ENCODE results near the gene EXOG. TPM values are rescaled to one million over a fixed set of nuclear protein-coding genes. Genes with fewer than 3 reads are reported as not detected.

EXOG gene
- total RNA-seq, 2 donors from 2014 or later: 22.0 to 22.8 TPM

DNA sequence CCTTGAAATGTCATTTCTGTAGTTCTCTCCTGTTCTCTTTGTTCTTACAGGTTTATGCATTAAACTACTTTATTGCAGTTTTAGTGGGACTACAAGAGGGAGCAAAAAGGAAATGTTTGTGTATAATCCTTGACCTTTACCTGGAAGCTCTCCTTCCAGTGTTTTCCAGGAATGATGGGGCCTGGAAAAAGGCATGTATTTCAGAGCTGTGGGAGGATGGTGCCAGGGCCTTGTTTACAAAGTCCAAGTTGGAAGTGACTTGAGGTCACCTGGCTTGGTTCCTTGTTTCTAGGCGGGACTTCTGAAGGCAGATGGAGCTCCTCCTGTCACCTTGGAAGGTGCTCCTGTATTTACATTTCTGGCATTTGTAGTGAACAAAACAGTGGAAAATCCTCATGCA is 27.4 kb upstream of the EXOG start:
- Mint-ChIP-seq H3K36me3 (peaks cover 20 to 41% of the 10 kb centered on the region in 2 donors), H3K27ac (no peak overlapping the region), H3K9me3 (peaks cover 23 to 27% of the 10 kb centered on the region in 2 donors)
- ATAC-seq: no peak
- DNase-seq (ENCODE audit: low spot score in 2 of 2): no peak

DNA sequence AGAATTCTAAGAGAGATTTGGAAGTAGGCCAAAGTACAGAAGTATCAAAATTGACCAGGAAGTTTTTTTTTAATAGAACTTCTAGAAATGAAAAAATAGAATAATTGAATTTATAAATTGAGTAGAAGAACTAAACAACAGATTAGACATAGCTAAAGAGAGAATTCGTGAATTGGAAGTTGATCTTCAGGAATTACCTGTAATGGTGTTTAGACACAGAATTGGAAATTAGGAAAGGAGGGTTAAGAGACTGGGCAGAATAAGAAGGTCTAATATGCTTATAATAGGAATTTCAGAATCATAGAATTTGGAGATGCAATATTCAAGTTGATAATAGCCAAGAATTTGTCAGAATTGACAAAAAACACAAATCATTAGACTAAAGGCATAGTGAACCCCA is 26.3 kb upstream of the EXOG start:
- DNase-seq (ENCODE audit: low spot score in 2 of 2) (no peak), ATAC-seq (no peak)
- Mint-ChIP-seq H3K27ac (no peak overlapping the region), H3K9me3 (peaks cover 23% of the 10 kb centered on the region in 2 donors), H3K36me3 (peaks cover 20 to 35% of the 10 kb centered on the region in 2 donors)

DNA sequence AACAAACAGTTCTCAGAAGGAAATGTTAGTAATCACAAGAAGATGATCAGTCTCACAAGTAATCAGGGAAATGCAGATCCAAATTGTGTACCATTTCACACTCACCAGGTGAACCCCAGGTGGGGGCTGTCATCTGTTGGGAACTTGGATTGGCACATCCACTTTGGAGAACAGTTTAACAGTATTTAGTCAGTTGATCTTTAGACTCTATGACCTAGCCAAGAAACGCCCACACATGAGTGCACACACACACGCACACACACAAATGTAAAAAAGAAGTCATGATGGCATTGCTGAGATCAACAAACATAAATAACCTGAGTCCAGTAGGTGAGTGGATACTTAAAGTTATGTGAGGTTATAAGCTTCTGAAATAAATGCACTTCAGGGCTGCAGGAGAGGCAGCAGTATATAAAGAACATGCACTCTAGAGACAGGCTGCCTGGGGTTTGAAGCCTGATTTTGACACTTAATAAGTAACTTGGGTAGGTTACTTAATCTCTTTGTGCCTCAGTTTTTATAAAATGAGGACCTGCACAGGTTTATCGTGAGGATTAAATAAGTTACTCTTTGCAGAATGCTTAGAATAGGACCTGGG is 24.8 kb upstream of the EXOG start:
- peaks cover 11 to 25% of the 10 kb centered on the region in 2 donors for H3K36me3 Mint-ChIP-seq
- H3K9me3 Mint-ChIP-seq: peaks cover 15 to 18% of the 10 kb centered on the region in 2 donors
- no peak overlapping the region for H3K27ac Mint-ChIP-seq
- DNase-seq (ENCODE audit: low spot score in 2 of 2) (no peak), ATAC-seq (no peak)

DNA sequence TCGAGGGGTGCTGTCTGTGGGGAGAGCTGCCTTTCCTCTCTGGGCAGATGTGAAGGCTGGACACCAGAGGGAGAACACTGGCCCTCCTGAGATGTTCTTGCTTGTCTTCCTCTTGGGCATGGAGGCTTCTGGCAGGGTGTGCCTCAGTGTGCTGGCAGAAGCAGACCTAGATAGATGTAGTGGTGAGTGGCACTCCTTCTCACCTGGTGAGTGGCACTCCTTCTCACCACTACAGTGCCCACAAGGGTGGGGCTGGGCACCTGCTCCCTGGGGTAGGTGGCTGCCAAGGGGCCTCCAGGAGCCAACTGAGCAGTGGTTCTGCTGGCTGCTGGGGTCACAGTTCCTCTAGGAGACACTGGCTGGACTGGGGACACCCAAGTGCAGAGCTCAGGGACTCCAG is 23.8 kb upstream of the EXOG start:
- Mint-ChIP-seq H3K27ac (no peak overlapping the region), H3K36me3 (peaks cover 11 to 25% of the 10 kb centered on the region in 2 donors), H3K9me3 (peaks cover 15 to 18% of the 10 kb centered on the region in 2 donors)
- ATAC-seq (no peak), DNase-seq (ENCODE audit: low spot score in 2 of 2) (no peak)

DNA sequence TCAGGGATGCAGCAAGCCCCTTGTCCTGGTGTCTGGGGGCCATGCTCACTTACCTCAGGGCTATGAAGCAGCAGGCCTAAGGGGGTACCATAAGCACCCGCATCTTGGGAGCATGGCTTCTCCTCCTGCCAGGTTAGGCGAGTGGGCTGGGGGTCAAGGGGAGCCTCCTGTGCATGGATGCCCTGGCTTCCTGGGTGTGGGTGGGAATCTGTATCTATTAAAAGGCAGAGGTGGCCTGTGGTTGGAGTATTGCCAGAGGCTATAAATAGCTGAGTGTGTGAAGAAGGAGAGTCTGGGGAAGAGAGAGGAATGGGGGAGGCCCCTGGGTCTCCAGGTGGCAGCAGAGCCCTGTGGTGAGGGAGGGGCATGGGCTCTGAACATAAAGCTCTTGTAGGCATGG is 22.9 kb upstream of the EXOG start:
- peak overlapping the region in 1 of 2 donors; percentile 45 for H3K27ac Mint-ChIP-seq
- peaks cover 15 to 18% of the 10 kb centered on the region in 2 donors for H3K9me3 Mint-ChIP-seq
- ATAC-seq (no peak), DNase-seq (ENCODE audit: low spot score in 2 of 2) (no peak)
- peaks cover 11 to 25% of the 10 kb centered on the region in 2 donors for H3K36me3 Mint-ChIP-seq

DNA sequence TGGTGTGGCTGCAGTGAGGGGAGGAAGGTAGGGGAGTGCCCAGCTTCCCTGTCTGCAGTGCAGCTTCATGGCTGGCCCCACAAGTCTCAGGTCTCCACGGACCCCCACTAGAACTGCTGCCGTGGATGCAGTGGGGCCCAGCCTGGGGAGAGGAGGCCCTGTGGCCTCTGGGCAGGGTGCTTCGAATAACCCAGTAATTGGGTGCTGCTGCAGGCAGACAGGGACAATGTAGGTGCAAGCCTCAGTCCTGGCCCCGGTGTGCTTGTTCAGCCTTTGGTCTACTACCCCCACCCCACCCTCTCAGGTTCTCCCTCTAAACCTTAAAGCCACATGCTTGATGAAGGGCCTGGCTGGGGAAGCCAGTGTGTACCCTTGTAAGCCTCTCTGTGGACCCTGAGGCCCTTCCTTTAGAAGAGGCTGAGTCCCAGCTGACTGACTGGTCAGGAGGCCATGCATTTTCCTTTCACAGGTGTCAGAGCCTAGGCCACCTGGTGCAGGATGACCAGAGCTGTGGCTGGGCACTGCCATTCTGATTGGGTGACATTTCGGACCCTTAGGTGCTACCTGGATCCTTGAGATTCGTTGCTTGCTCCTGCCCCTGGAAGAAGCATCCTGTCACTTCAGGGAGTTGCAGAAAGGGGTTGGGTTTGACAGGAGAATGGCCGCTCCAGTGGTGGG is 21.1 kb upstream of the EXOG start:
- peaks cover 0 to 6% of the 10 kb centered on the region in 2 donors for H3K9me3 Mint-ChIP-seq
- no peak for DNase-seq (ENCODE audit: low spot score in 2 of 2)
- H3K36me3 Mint-ChIP-seq: peaks cover 0 to 6% of the 10 kb centered on the region in 2 donors
- peak overlapping the region in 1 of 2 donors; percentile 56 for H3K27ac Mint-ChIP-seq
- no peak for ATAC-seq

DNA sequence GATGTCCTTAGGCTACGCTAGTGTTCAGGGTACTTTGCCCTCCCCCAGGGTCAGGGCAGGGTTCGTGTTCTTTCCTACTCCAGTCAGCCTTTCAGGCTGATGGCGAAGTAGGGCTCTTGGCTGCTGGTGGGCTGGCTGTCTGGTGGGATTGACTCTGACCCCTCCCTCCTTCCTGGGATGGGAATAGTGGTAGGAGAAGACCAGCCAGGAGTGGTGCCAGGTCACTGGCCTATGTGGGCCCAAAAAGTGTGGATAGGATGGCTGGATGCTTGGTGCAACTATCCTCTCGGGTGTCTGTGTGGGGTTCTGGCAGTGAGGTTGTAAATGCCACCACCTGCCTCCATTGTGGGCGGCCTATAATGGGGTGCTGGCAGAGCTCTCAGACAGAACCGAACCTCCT is 20.4 kb upstream of the EXOG start:
- DNase-seq (ENCODE audit: low spot score in 2 of 2) (no peak), ATAC-seq (no peak)
- Mint-ChIP-seq H3K27ac (no peak overlapping the region), H3K9me3 (no peaks in the 10 kb centered on the region), H3K36me3 (no peaks in the 10 kb centered on the region)

DNA sequence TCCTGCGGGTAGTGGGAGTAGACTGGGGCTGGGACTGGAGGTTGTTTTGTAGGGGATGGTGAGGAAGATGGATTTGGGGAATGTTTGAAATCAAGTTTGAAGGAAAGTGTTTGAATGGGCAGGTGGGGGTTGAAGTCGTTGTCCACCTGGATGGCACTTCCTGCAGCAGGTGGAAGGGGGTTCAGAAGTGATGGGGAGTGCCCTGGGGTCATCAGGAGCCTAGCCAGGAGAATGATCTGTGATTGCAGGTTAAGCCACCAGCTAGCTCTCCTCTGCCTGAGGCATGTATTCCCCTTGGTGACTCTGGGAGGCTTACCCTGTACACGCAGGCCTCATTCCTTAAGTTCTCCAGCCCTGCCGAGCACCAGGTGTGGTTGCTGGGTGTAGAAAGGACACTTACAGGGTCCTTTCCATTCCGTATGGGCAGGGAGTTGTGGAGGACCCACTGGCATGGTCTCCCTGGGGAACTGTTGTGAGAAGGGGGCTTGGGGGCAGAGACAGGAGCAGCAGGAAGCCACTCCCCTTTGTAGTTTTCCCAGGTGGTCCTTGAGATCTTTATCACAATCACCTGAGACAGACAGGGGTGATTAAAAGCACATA is 19.9 kb upstream of the EXOG start:
- no peak for ATAC-seq
- no peak for DNase-seq (ENCODE audit: low spot score in 2 of 2)
- Mint-ChIP-seq H3K36me3 (peaks cover 0 to 3% of the 10 kb centered on the region in 2 donors), H3K9me3 (no peaks in the 10 kb centered on the region), H3K27ac (no peak overlapping the region)

DNA sequence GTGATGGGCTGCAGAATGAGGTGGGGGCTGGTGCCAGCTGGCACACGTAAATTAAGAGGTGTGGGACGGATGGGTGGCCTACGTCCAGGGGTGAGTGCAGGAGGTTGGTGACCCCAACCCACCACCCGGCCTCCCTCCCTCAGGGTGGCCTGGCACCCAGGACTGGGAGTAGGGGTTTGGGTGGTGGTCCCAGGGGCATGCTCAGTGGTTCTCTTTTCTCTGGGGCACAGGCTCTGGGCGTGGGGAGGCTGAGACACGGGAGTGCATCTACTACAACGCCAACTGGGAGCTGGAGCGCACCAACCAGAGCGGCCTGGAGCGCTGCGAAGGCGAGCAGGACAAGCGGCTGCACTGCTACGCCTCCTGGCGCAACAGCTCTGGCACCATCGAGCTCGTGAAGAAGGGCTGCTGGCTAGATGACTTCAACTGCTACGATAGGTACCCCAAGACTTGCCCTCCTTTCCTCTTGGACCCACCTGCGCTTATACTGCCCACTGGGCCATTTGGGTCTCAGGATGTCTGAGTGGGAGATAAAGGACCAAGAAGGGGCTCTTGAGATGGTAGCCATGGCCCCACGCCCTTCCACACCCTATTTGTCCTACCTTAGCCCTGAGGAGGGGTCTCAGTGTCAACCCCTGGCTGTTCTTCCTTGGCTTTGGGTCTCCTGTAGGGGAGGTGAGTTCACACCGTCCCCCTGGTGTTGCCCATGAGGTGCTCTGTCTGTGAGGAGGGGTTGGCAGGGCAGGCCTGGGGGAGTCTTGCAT is 18.9 kb upstream of the EXOG start:
- ATAC-seq (no peak), DNase-seq (ENCODE audit: low spot score in 2 of 2) (no peak)
- Mint-ChIP-seq H3K36me3 (peaks cover 0 to 5% of the 10 kb centered on the region in 2 donors), H3K9me3 (no peaks in the 10 kb centered on the region), H3K27ac (no peak overlapping the region)

DNA sequence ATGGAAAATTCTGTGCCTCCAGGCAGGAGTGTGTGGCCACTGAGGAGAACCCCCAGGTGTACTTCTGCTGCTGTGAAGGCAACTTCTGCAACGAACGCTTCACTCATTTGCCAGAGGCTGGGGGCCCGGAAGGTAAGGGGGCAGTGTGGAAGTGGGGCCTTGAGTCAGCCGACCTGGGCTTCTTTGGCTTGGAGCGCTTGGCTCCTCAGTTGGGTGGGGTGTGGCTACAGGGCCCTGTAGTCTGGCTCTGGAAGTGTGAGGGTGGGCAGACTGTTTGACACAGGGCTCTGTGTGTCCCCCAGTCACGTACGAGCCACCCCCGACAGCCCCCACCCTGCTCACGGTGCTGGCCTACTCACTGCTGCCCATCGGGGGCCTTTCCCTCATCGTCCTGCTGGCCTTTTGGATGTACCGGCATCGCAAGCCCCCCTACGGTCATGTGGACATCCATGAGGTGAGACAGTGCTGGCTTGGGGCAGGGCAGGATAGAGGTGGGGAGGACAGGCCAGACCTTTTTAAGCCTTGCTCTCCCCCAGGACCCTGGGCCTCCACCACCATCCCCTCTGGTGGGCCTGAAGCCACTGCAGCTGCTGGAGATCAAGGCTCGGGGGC is 18.2 kb upstream of the EXOG start:
- peaks cover 0 to 5% of the 10 kb centered on the region in 2 donors for H3K36me3 Mint-ChIP-seq
- no peak overlapping the region for H3K27ac Mint-ChIP-seq
- H3K9me3 Mint-ChIP-seq: no peaks in the 10 kb centered on the region
- ATAC-seq (no peak), DNase-seq (ENCODE audit: low spot score in 2 of 2) (no peak)

DNA sequence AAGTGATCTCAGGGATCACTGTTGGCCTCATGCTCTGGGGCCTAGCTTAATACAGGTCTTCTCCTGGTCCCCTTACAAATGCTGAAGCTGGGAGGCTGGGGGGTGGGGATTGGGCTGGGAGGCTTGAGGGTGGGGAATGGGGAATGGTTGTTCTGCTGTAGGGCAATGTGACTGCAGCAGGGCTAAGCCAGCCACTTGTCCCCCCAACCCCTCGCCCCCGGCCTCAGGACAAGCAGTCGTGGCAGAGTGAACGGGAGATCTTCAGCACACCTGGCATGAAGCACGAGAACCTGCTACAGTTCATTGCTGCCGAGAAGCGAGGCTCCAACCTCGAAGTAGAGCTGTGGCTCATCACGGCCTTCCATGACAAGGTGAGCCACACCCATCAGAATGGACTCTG is 17.2 kb upstream of the EXOG start:
- H3K27ac Mint-ChIP-seq: no peak overlapping the region
- DNase-seq (ENCODE audit: low spot score in 2 of 2): no peak
- ATAC-seq: no peak
- peaks cover 0 to 5% of the 10 kb centered on the region in 2 donors for H3K36me3 Mint-ChIP-seq
- no peaks in the 10 kb centered on the region for H3K9me3 Mint-ChIP-seq

DNA sequence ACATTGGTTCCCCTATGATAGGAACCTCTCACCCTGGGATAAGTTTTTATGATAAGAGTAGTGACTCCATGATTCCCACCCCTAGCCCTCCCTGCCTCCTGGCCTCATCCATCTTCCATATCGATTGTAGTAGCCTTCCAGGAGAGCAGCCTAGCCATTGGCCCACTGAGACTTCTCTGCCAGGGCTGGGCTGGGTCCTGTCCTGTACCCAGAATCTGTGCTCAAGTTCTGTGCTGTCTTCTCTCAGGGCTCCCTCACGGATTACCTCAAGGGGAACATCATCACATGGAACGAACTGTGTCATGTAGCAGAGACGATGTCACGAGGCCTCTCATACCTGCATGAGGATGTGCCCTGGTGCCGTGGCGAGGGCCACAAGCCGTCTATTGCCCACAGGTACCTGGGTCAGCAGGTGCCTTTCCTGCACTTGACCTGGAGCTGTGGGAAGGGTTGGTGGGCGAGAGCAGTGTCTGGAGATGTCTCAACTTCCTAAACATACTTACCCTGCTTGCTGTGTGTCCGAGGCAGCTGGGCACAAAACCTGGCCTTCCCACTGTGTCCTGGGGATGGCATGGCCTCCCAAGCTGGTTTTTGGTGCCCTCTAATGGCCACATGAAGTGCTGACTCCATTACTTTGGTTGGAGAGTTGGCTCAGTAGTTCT is 16.6 kb upstream of the EXOG start:
- peak overlapping the region in 1 of 2 donors; percentile 52 for H3K27ac Mint-ChIP-seq
- H3K36me3 Mint-ChIP-seq: peaks cover 0 to 5% of the 10 kb centered on the region in 2 donors
- H3K9me3 Mint-ChIP-seq: no peaks in the 10 kb centered on the region
- peak in 1 of 2 donors; percentile 40 for DNase-seq (ENCODE audit: low spot score in 2 of 2)
- peak; percentile 67 to 73 for ATAC-seq

DNA sequence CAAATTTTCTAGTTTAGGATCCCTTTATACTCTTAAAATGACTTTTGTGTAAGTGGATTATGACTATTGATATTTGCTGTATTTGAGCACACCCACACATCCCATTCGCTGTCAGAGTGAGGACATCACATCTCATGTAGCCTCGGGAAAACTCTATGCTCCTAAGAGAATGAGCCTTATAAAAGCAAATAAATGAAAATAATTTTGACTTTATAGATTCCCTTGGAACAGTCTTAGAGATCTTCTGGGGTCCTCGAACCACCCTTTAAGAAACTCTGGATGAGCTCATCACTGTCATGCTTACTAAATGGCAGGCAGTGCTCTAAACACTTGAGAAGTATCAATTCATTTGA is 16.1 kb upstream of the EXOG start:
- DNase-seq (ENCODE audit: low spot score in 2 of 2): no peak
- peaks cover 0 to 5% of the 10 kb centered on the region in 2 donors for H3K36me3 Mint-ChIP-seq
- no peak overlapping the region for H3K27ac Mint-ChIP-seq
- H3K9me3 Mint-ChIP-seq: no peaks in the 10 kb centered on the region
- no peak for ATAC-seq

DNA sequence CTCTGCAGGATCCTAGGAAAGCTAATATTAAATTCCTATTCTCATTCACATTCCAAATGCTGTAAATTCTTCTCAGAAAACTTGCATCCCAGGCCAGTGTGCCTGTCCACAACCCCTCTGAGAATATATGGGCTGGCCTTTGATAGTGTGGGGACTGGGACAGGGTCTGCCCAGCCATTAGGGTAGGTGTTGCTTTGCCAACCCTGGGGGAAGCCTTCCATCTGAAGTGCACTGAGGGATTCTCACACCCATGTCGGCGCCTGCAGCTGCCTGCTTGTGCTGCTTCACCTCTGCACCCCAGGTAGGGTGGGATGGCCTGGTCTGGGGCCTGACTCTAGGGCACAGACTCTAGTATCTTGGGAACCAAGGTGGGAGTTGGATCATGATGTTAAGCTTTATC is 15.2 kb upstream of the EXOG start:
- ATAC-seq (no peak), DNase-seq (ENCODE audit: low spot score in 2 of 2) (no peak)
- peaks cover 0 to 5% of the 10 kb centered on the region in 2 donors for H3K36me3 Mint-ChIP-seq
- no peak overlapping the region for H3K27ac Mint-ChIP-seq
- no peaks in the 10 kb centered on the region for H3K9me3 Mint-ChIP-seq

DNA sequence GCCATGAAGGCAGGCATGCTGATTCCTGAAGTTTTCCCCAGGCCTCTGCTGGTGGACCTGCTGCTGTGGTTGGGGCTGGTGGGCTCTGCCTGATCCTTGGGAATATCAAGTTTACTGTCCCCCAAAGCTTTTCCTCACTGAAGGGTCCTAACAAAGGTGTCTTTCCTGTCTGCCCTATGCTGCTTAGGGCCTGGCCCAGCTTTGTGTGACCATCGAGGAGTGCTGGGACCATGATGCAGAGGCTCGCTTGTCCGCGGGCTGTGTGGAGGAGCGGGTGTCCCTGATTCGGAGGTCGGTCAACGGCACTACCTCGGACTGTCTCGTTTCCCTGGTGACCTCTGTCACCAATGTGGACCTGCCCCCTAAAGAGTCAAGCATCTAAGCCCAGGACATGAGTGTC is 13.2 kb upstream of the EXOG start:
- Mint-ChIP-seq H3K27ac (no peak overlapping the region), H3K36me3 (peaks cover 0 to 5% of the 10 kb centered on the region in 2 donors), H3K9me3 (no peaks in the 10 kb centered on the region)
- no peak for ATAC-seq
- no peak for DNase-seq (ENCODE audit: low spot score in 2 of 2)

DNA sequence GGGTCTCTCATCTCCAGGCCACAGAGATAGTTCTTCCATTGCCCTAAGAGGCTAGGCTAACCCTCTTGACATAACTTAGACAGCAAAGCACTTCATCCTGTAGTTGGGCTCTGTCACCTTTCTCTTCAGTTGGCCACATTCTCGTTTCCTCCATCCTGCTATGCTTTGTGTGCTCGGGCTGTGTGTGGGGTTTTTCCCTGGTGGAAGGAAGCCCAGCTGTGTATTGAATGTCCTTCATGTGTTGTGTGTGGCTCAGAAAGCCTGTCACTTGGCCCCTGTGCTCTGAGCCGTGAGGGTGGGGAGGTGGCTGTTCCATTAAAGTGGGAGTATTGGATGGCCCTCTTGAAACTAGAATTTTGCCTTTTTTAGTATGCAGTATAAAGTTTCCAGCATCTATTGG is 8.8 kb upstream of the EXOG start:
- peak overlapping the region in 1 of 2 donors; percentile 7 for H3K27ac Mint-ChIP-seq
- DNase-seq (ENCODE audit: low spot score in 2 of 2): no peak
- H3K36me3 Mint-ChIP-seq: no peaks in the 10 kb centered on the region
- no peaks in the 10 kb centered on the region for H3K9me3 Mint-ChIP-seq
- no peak for ATAC-seq
